ENCODE results near the gene ARID5B. TPM values are rescaled to one million over a fixed set of nuclear protein-coding genes. Genes with fewer than 3 reads are reported as not detected.

The ARID5B gene
- total RNA-seq, 1 experiment from 2014 or later, result 1.3 TPM

DNA sequence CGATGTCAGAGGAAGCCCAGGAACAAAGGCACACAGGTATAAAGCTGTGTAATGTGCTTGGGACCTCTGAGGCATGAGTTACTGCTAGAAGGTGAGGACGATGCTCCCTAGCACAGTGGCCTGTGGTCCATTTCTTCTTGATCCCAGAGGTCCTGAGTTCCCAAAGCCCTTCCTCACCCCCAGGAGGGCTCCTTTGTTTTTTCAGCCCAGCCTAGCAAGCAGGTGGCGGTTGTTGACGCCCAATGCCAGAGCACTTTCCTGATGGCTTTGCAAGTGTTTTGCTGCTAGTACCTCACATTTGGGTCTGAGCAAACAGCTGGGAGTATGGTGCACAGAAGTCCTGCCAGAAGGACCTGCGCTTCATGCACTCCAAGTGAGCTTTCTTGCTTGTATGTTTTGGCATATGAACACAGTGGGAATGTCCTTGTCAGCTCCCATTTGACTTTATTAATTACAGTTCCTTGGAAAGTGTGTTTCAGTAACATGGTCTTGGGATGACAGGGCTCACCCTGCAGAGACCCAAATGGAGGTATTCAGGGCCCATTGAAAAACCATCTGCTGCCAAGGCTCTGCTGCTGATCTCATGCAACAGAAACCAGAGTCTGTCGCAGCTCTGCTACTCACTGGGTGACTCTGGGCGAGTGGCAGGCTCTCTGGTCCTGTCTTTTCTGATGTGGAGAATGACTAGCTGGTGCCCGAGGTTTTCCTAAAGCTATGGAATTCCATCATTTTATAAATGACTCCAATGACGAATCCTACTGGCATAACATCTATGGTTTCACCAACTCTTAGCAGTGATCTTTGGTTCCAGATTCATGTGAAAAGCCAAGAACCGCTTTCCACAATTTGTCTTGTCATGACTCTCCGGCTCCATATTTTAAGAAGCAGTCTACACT lies 134.9 kb downstream of the ARID5B start:
- no peak overlapping the region for H3K9ac ChIP-seq (ENCODE audit: low read length)
- H3K9me2 ChIP-seq (replicated peaks; ENCODE audit: insufficient read depth, low read length), result no peaks in the 10 kb centered on the region
- no peak overlapping the region for H3K4me3 ChIP-seq (ENCODE audit: low read length)
- no peaks in the 10 kb centered on the region for H3K36me3 ChIP-seq (ENCODE audit: insufficient read depth, low read length)
- no peaks in the 10 kb centered on the region for H3K79me2 ChIP-seq (ENCODE audit: low read length)
- H3K27me3 ChIP-seq (ENCODE audit: low read length), result no peaks in the 10 kb centered on the region
- no peak overlapping the region for H2AFZ ChIP-seq (ENCODE audit: low read length)
- no peak overlapping the region for H3K27ac ChIP-seq (ENCODE audit: low read length)
- H3K4me2 ChIP-seq (ENCODE audit: low read depth, low read length, poor library complexity, severe bottlenecking), result no peak overlapping the region
- no peaks in the 10 kb centered on the region for H3K9me3 ChIP-seq (ENCODE audit: low read length)
- no peak for DNase-seq
- H4K20me1 ChIP-seq (ENCODE audit: insufficient read depth, low read depth, low read length), result no peaks in the 10 kb centered on the region
- H3K4me1 ChIP-seq (ENCODE audit: low read length), result peaks cover 19% of the 10 kb centered on the region

GRCh38 chr10:62037166-62037831 lies 135.8 kb downstream of the ARID5B start:
- Histone ChIP-seq H2AFZ (ENCODE audit: low read length) (no peak overlapping the region), H3K9ac (ENCODE audit: low read length) (no peak overlapping the region), H4K20me1 (ENCODE audit: insufficient read depth, low read depth, low read length) (no peaks in the 10 kb centered on the region), H3K4me1 (ENCODE audit: low read length) (peaks cover 19% of the 10 kb centered on the region), H3K36me3 (ENCODE audit: insufficient read depth, low read length) (no peaks in the 10 kb centered on the region), H3K27ac (ENCODE audit: low read length) (no peak overlapping the region), H3K4me2 (ENCODE audit: low read depth, low read length, poor library complexity, severe bottlenecking) (no peak overlapping the region), H3K79me2 (ENCODE audit: low read length) (no peaks in the 10 kb centered on the region), H3K9me2 (replicated peaks; ENCODE audit: insufficient read depth, low read length) (no peaks in the 10 kb centered on the region), H3K9me3 (ENCODE audit: low read length) (no peaks in the 10 kb centered on the region), H3K4me3 (ENCODE audit: low read length) (no peak overlapping the region), H3K27me3 (ENCODE audit: low read length) (no peaks in the 10 kb centered on the region)
- DNase-seq, result no peak

GRCh38 chr10:62037890-62038608 lies 136.6 kb downstream of the ARID5B start:
- Histone ChIP-seq H3K4me2 (ENCODE audit: low read depth, low read length, poor library complexity, severe bottlenecking) (no peak overlapping the region), H3K9me2 (replicated peaks; ENCODE audit: insufficient read depth, low read length) (no peaks in the 10 kb centered on the region), H3K27me3 (ENCODE audit: low read length) (no peaks in the 10 kb centered on the region), H3K9me3 (ENCODE audit: low read length) (no peaks in the 10 kb centered on the region), H3K4me1 (ENCODE audit: low read length) (peaks cover 20% of the 10 kb centered on the region), H4K20me1 (ENCODE audit: insufficient read depth, low read depth, low read length) (no peaks in the 10 kb centered on the region), H3K36me3 (ENCODE audit: insufficient read depth, low read length) (no peaks in the 10 kb centered on the region), H2AFZ (ENCODE audit: low read length) (no peak overlapping the region), H3K79me2 (ENCODE audit: low read length) (no peaks in the 10 kb centered on the region), H3K27ac (ENCODE audit: low read length) (no peak overlapping the region), H3K4me3 (ENCODE audit: low read length) (no peak overlapping the region), H3K9ac (ENCODE audit: low read length) (no peak overlapping the region)
- DNase-seq, result no peak

GRCh38 chr10:62038609-62039190 lies 137.2 kb downstream of the ARID5B start:
- Histone ChIP-seq H3K9me2 (replicated peaks; ENCODE audit: insufficient read depth, low read length) (no peaks in the 10 kb centered on the region), H3K27ac (ENCODE audit: low read length) (no peak overlapping the region), H3K36me3 (ENCODE audit: insufficient read depth, low read length) (no peaks in the 10 kb centered on the region), H2AFZ (ENCODE audit: low read length) (no peak overlapping the region), H3K4me1 (ENCODE audit: low read length) (peaks cover 27% of the 10 kb centered on the region), H3K9ac (ENCODE audit: low read length) (no peak overlapping the region), H3K9me3 (ENCODE audit: low read length) (no peaks in the 10 kb centered on the region), H3K27me3 (ENCODE audit: low read length) (no peaks in the 10 kb centered on the region), H3K79me2 (ENCODE audit: low read length) (no peaks in the 10 kb centered on the region), H3K4me2 (ENCODE audit: low read depth, low read length, poor library complexity, severe bottlenecking) (peak overlapping the region; percentile 39), H3K4me3 (ENCODE audit: low read length) (no peak overlapping the region), H4K20me1 (ENCODE audit: insufficient read depth, low read depth, low read length) (no peaks in the 10 kb centered on the region)
- DNase-seq, result peak; percentile 90

- Histone ChIP-seq H3K9me2 (replicated peaks; ENCODE audit: insufficient read depth, low read length) (no peaks in the 10 kb centered on the region), H3K4me3 (ENCODE audit: low read length) (no peak overlapping the region), H3K36me3 (ENCODE audit: insufficient read depth, low read length) (no peaks in the 10 kb centered on the region), H3K27ac (ENCODE audit: low read length) (no peak overlapping the region), H3K9me3 (ENCODE audit: low read length) (no peaks in the 10 kb centered on the region), H3K27me3 (ENCODE audit: low read length) (no peaks in the 10 kb centered on the region), H3K9ac (ENCODE audit: low read length) (no peak overlapping the region), H4K20me1 (ENCODE audit: insufficient read depth, low read depth, low read length) (no peaks in the 10 kb centered on the region), H3K79me2 (ENCODE audit: low read length) (no peaks in the 10 kb centered on the region), H3K4me1 (ENCODE audit: low read length) (peaks cover 39% of the 10 kb centered on the region), H3K4me2 (ENCODE audit: low read depth, low read length, poor library complexity, severe bottlenecking) (no peak overlapping the region), H2AFZ (ENCODE audit: low read length) (no peak overlapping the region)
- DNase-seq, result no peak
Measured at GRCh38 chr10:62039954-62040353, 138.5 kb downstream of the ARID5B start.

DNA sequence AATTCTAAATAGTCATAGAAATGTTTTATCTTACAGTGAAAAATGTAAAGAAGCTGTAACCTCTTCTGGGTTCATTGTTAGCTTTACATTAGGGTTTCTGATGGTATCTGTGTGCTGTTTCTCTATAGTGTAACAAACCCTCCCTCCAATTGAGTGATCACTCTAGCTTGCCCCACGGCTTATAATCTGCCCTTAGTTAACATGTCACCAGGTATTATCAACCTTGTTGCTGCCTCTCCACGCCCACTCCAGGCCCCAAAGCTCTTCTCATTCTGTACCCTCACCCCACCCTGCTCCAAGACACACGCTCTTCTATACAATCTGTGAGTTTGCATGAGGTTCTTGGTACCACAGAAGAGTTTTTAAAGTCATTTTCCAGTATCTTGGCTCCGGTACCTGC lies 139.4 kb downstream of the ARID5B start:
- no peak for DNase-seq
- no peaks in the 10 kb centered on the region for H4K20me1 ChIP-seq (ENCODE audit: insufficient read depth, low read depth, low read length)
- H3K27ac ChIP-seq (ENCODE audit: low read length), result no peak overlapping the region
- no peaks in the 10 kb centered on the region for H3K27me3 ChIP-seq (ENCODE audit: low read length)
- H3K4me1 ChIP-seq (ENCODE audit: low read length), result peaks cover 49% of the 10 kb centered on the region
- H2AFZ ChIP-seq (ENCODE audit: low read length), result no peak overlapping the region
- no peak overlapping the region for H3K9ac ChIP-seq (ENCODE audit: low read length)
- no peaks in the 10 kb centered on the region for H3K36me3 ChIP-seq (ENCODE audit: insufficient read depth, low read length)
- no peaks in the 10 kb centered on the region for H3K9me3 ChIP-seq (ENCODE audit: low read length)
- H3K4me2 ChIP-seq (ENCODE audit: low read depth, low read length, poor library complexity, severe bottlenecking), result no peak overlapping the region
- H3K9me2 ChIP-seq (replicated peaks; ENCODE audit: insufficient read depth, low read length), result no peaks in the 10 kb centered on the region
- no peak overlapping the region for H3K4me3 ChIP-seq (ENCODE audit: low read length)
- H3K79me2 ChIP-seq (ENCODE audit: low read length), result no peaks in the 10 kb centered on the region

- Histone ChIP-seq H3K27ac (ENCODE audit: low read length) (no peak overlapping the region), H3K4me2 (ENCODE audit: low read depth, low read length, poor library complexity, severe bottlenecking) (peak overlapping the region; percentile 54), H3K27me3 (ENCODE audit: low read length) (no peaks in the 10 kb centered on the region), H3K9me2 (replicated peaks; ENCODE audit: insufficient read depth, low read length) (no peaks in the 10 kb centered on the region), H3K79me2 (ENCODE audit: low read length) (no peaks in the 10 kb centered on the region), H3K36me3 (ENCODE audit: insufficient read depth, low read length) (no peaks in the 10 kb centered on the region), H3K4me3 (ENCODE audit: low read length) (peak overlapping the region; percentile 19; the same call in 1 of the 2 replicates), H3K9ac (ENCODE audit: low read length) (no peak overlapping the region), H4K20me1 (ENCODE audit: insufficient read depth, low read depth, low read length) (no peaks in the 10 kb centered on the region), H2AFZ (ENCODE audit: low read length) (no peak overlapping the region), H3K4me1 (ENCODE audit: low read length) (peaks cover 70% of the 10 kb centered on the region), H3K9me3 (ENCODE audit: low read length) (no peaks in the 10 kb centered on the region)
- peak; percentile 55 for DNase-seq
Measured at GRCh38 chr10:62043421-62044021, 142.0 kb downstream of the ARID5B start.

All from Karpas-422 (cell line).